SK-N-SH treated with all-trans-retinoic acid at 6 μM for 48 hours (cell line): ENCODE results near the gene SLC38A4.

Source experiments
- ATAC-seq: fragments of 200-7000 bp; cut with Tn5 transposase; 3 replicates; pipeline ENCODE4 v1.9.1; 2020; ENCODE audit warnings: mild to moderate bottlenecking, moderate library complexity
- ARNTL ChIP-seq: fragments of 450-650 bp; formaldehyde crosslinking; IDR thresholded peaks from 2 replicates; pipeline ENCODE4 v1.5.0; 2020; ENCODE audit warnings: low read depth, mild to moderate bottlenecking, moderate library complexity, borderline replicate concordance
- BACH2 ChIP-seq: fragments of 250-450 bp; sonication (Bioruptor Pico); IDR thresholded peaks from 2 replicates; pipeline ENCODE4 v1.9.0; 2021; ENCODE audit warnings: mild to moderate bottlenecking, borderline replicate concordance
- CSDC2 ChIP-seq: fragments of 250-450 bp; sonication (Bioruptor Pico); IDR thresholded peaks from 2 replicates; pipeline ENCODE4 v1.5.0; 2020; ENCODE audit warnings: mild to moderate bottlenecking, moderate library complexity
- CSRNP3 ChIP-seq: fragments of 250-450 bp; sonication (Bioruptor Pico); IDR thresholded peaks from 2 replicates; pipeline ENCODE4 v1.5.1; 2021; ENCODE audit warnings: mild to moderate bottlenecking, moderate library complexity
- ESRRG ChIP-seq: fragments of 250-450 bp; sonication (Bioruptor Pico); IDR thresholded peaks from 2 replicates; pipeline ENCODE4 v1.6.1; 2021; ENCODE audit warnings: mild to moderate bottlenecking
- GLIS3 ChIP-seq: fragments of 250-450 bp; sonication (Bioruptor Pico); IDR thresholded peaks from 2 replicates; pipeline ENCODE4 v1.5.0; 2020; ENCODE audit warnings: mild to moderate bottlenecking, moderate library complexity
- ISL1 ChIP-seq: fragments of 250-450 bp; sonication (Bioruptor Pico); IDR thresholded peaks from 2 replicates; pipeline ENCODE4 v2.1.2; 2022; ENCODE audit warnings: mild to moderate bottlenecking, moderate library complexity
- OSR1 ChIP-seq: fragments of 250-450 bp; sonication (Bioruptor Pico); IDR thresholded peaks from 2 replicates; pipeline ENCODE4 v1.8.0; 2022; ENCODE audit warnings: moderate library complexity, mild to moderate bottlenecking, inconsistent platforms
- PATZ1 ChIP-seq: fragments of 250-450 bp; sonication (Bioruptor Pico); IDR thresholded peaks from 2 replicates; pipeline ENCODE4 v1.8.0; 2020; ENCODE audit warnings: mild to moderate bottlenecking, moderate library complexity, borderline replicate concordance
- POU6F1 ChIP-seq: fragments of 250-450 bp; sonication (Bioruptor Pico); IDR thresholded peaks from 2 replicates; pipeline ENCODE4 v1.8.0; 2021; ENCODE audit warnings: low read depth, mild to moderate bottlenecking, moderate library complexity, borderline replicate concordance
- PPARA ChIP-seq: fragments of 250-450 bp; sonication (Bioruptor Pico); IDR thresholded peaks from 2 replicates; pipeline ENCODE4 v1.5.0; 2020; ENCODE audit warnings: mild to moderate bottlenecking, borderline replicate concordance
- RARB ChIP-seq: fragments of 250-450 bp; sonication (Bioruptor Pico); IDR thresholded peaks from 2 replicates; pipeline ENCODE4 v1.8.0; 2021; ENCODE audit warnings: mild to moderate bottlenecking, moderate library complexity
- SNAI2 ChIP-seq: fragments of 250-450 bp; sonication (Bioruptor Pico); IDR thresholded peaks from 2 replicates; pipeline ENCODE4 v1.5.0; 2020; ENCODE audit warnings: mild to moderate bottlenecking, moderate library complexity
- TCF4 ChIP-seq: fragments of 250-450 bp; sonication (Bioruptor Pico); IDR thresholded peaks from 2 replicates; pipeline ENCODE4 v1.8.0; 2021; ENCODE audit warnings: mild to moderate bottlenecking, moderate library complexity, borderline replicate concordance
- TOX ChIP-seq: fragments of 250-450 bp; sonication (Bioruptor Pico); IDR thresholded peaks from 2 replicates; pipeline ENCODE4 v1.8.0; 2021; ENCODE audit warnings: mild to moderate bottlenecking, moderate library complexity, borderline replicate concordance
- TSHZ2 ChIP-seq: fragments of 250-450 bp; sonication (Bioruptor Pico); IDR thresholded peaks from 2 replicates; pipeline ENCODE4 v1.5.0; 2020; ENCODE audit warnings: mild to moderate bottlenecking, moderate library complexity
- ZC3H10 ChIP-seq: fragments of 250-450 bp; sonication (Bioruptor Pico); IDR thresholded peaks from 2 replicates; pipeline ENCODE4 v1.5.1; 2021; ENCODE audit warnings: mild to moderate bottlenecking, moderate library complexity
- ZFP3 ChIP-seq: fragments of 250-450 bp; sonication (Bioruptor Pico); IDR thresholded peaks from 2 replicates; pipeline ENCODE4 v1.5.0; 2020; ENCODE audit warnings: mild to moderate bottlenecking, moderate library complexity
- ZFP30 ChIP-seq: fragments of 450-650 bp; formaldehyde crosslinking; IDR thresholded peaks from 2 replicates; pipeline ENCODE4 v1.5.0; 2022; ENCODE audit warnings: mild to moderate bottlenecking, moderate library complexity
- ZNF565 ChIP-seq: fragments of 450-650 bp; formaldehyde crosslinking; conservative IDR thresholded peaks from 2 replicates; pipeline ENCODE4 v1.5.0; 2020; ENCODE audit warnings: low read depth, mild to moderate bottlenecking, moderate library complexity
- ZNF70 ChIP-seq: fragments of 450-650 bp; formaldehyde crosslinking; IDR thresholded peaks from 2 replicates; pipeline ENCODE4 v1.5.0; 2020; ENCODE audit warnings: mild to moderate bottlenecking, moderate library complexity
- ZNF8 ChIP-seq: fragments of 450-650 bp; formaldehyde crosslinking; IDR thresholded peaks from 2 replicates; pipeline ENCODE4 v1.5.0; 2020; ENCODE audit warnings: mild to moderate bottlenecking, moderate library complexity

Gene SLC38A4

GRCh38 chr12:46843811-46844210 lies 18.0 kb upstream of the SLC38A4 start:
- no peak for ATAC-seq
- TF ChIP-seq ZFP30 (CRISPR knock-in tag): no peak
- no peak for TF ChIP-seq ESRRG
- no peak for TF ChIP-seq TCF4
- no peak for TF ChIP-seq GLIS3 (CRISPR knock-in tag)
- no peak for TF ChIP-seq CSRNP3 (CRISPR knock-in tag)
- no peak for TF ChIP-seq BACH2 (CRISPR knock-in tag)
- no peak for TF ChIP-seq CSDC2
- no peak for TF ChIP-seq ZFP3 (CRISPR knock-in tag)
- no peak for TF ChIP-seq TSHZ2 (CRISPR knock-in tag)
- no peak for TF ChIP-seq PPARA
- TF ChIP-seq ARNTL: no peak
- TF ChIP-seq ZNF70: no peak
- TF ChIP-seq SNAI2: no peak
- no peak for TF ChIP-seq OSR1 (CRISPR knock-in tag)
- TF ChIP-seq POU6F1 (CRISPR knock-in tag): no peak
- no peak for TF ChIP-seq RARB (CRISPR knock-in tag)
- no peak for TF ChIP-seq TOX (CRISPR knock-in tag)

GRCh38 chr12:46841891-46842290 lies 16.1 kb upstream of the SLC38A4 start:
- no peak for TF ChIP-seq ZNF70
- TF ChIP-seq PATZ1: no peak
- no peak for TF ChIP-seq ZNF565 (CRISPR knock-in tag)
- TF ChIP-seq RARB (CRISPR knock-in tag): no peak
- no peak for TF ChIP-seq ISL1 (CRISPR knock-in tag)
- no peak for ATAC-seq

- no peak for TF ChIP-seq ESRRG
- no peak for TF ChIP-seq OSR1 (CRISPR knock-in tag)
- TF ChIP-seq BACH2 (CRISPR knock-in tag): no peak
- no peak for TF ChIP-seq ZC3H10 (CRISPR knock-in tag)
- no peak for TF ChIP-seq TOX (CRISPR knock-in tag)
- TF ChIP-seq TSHZ2 (CRISPR knock-in tag): no peak
- no peak for TF ChIP-seq ZNF70
- TF ChIP-seq SNAI2: no peak
- no peak for TF ChIP-seq RARB (CRISPR knock-in tag)
- no peak for TF ChIP-seq ZNF8 (CRISPR knock-in tag)
- peak; percentile 63 for ATAC-seq
Observed at GRCh38 chr12:46839964-46840363, 14.2 kb upstream of the SLC38A4 start.
